ENCODE results near the gene GPR183.

GPR183 gene

GRCh38 chr13:99330942-99331341 lies 23.7 kb upstream of the GPR183 start:
- TF ChIP-seq, protein P1, sequence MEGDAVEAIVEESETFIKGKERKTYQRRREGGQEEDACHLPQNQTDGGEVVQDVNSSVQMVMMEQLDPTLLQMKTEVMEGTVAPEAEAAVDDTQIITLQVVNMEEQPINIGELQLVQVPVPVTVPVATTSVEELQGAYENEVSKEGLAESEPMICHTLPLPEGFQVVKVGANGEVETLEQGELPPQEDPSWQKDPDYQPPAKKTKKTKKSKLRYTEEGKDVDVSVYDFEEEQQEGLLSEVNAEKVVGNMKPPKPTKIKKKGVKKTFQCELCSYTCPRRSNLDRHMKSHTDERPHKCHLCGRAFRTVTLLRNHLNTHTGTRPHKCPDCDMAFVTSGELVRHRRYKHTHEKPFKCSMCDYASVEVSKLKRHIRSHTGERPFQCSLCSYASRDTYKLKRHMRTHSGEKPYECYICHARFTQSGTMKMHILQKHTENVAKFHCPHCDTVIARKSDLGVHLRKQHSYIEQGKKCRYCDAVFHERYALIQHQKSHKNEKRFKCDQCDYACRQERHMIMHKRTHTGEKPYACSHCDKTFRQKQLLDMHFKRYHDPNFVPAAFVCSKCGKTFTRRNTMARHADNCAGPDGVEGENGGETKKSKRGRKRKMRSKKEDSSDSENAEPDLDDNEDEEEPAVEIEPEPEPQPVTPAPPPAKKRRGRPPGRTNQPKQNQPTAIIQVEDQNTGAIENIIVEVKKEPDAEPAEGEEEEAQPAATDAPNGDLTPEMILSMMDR (conservative IDR thresholded peaks at IDR 0.05; ENCODE audit: low read depth, low read length) = no peak

DNA sequence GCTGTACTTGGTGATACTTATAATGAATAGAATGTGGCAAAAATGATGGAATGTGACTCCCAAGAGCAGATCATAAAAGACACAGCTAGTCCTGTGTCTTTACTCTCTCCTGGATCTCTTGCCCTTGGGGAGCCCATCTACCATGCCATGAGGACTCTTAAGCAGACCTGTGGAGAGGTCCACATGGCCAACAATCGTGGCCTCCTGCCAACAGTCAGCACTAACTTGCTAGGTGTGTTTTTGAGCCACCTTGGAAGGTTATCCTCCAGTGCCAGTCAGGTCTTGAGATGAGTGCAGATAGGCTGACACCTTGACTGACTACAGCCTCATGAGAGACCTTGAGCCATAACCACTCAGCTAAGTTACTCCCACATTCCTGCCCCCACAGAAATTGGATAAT lies 22.3 kb upstream of the GPR183 start:
- TF ChIP-seq, protein P1 (conservative IDR thresholded peaks at IDR 0.05; ENCODE audit: low read depth, low read length) = no peak
- no peak overlapping the region for H3K4me3 ChIP-seq (ENCODE audit: low read length)
- no peak for DNase-seq (ENCODE audit: low read depth)

More at GRCh38 chr13:99330942-99331341, 23.7 kb upstream of the GPR183 start:
- H3K4me3 ChIP-seq (ENCODE audit: low read length) = no peak overlapping the region
- DNase-seq (ENCODE audit: low read depth) = no peak

GRCh38 chr13:99327761-99328160 lies 20.6 kb upstream of the GPR183 start:
- TF ChIP-seq, protein P1 (conservative IDR thresholded peaks at IDR 0.05; ENCODE audit: low read depth, low read length) = no peak
- H3K4me3 ChIP-seq (ENCODE audit: low read length) = no peak overlapping the region
- no peak for DNase-seq (ENCODE audit: low read depth)

GRCh38 chr13:99327126-99327525 lies 19.9 kb upstream of the GPR183 start:
- H3K4me3 ChIP-seq (ENCODE audit: low read length) = no peak overlapping the region
- no peak for DNase-seq (ENCODE audit: low read depth)
- TF ChIP-seq, protein P1 (conservative IDR thresholded peaks at IDR 0.05; ENCODE audit: low read depth, low read length) = no peak

DNA sequence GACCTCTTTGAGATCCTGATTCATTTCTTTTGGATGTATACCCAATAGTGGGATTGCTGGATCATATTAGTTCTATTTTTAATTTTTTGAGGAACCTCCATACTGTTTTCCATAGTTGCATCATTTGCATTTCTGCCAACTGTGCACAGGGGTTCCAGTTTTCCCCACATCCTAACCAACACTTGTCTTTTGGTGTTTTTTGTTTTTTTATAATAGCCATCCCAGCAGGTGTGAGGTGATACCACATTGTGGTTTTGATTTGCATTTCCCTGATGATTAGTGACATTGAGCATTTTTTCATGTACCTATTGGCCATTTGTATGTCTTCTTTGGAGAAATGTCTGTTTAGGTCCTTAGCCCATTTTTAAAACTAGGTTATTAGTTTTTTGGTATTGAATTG lies 18.8 kb upstream of the GPR183 start:
- TF ChIP-seq, protein P1 (conservative IDR thresholded peaks at IDR 0.05; ENCODE audit: low read depth, low read length) = no peak
- DNase-seq (ENCODE audit: low read depth) = no peak
- H3K4me3 ChIP-seq (ENCODE audit: low read length) = no peak overlapping the region

- no peak for DNase-seq (ENCODE audit: low read depth)
- H3K4me3 ChIP-seq (ENCODE audit: low read length) = no peak overlapping the region
- TF ChIP-seq, protein P1 (conservative IDR thresholded peaks at IDR 0.05; ENCODE audit: low read depth, low read length) = no peak
Observed at GRCh38 chr13:99323488-99323887, 16.3 kb upstream of the GPR183 start.

GRCh38 chr13:99322297-99323103 lies 15.3 kb upstream of the GPR183 start:
- DNase-seq (ENCODE audit: low read depth) = no peak
- H3K4me3 ChIP-seq (ENCODE audit: low read length) = no peak overlapping the region
- TF ChIP-seq, protein P1 (conservative IDR thresholded peaks at IDR 0.05; ENCODE audit: low read depth, low read length) = no peak
